HEK293 (cell line): ENCODE measurements around the gene STPG2.

Experiments used
- CTCF ChIA-PET: fragments of 350-600 bp; formaldehyde crosslinking; extraction: SDS; loops from one replicate; lab custom pipeline; 2021; ENCODE audit warnings: antibody characterized with exemption; lab: Yijun Ruan, JAX
- POLR2A ChIA-PET: fragments of 300-600 bp; formaldehyde crosslinking; extraction: SDS; loops from one replicate; lab custom pipeline; 2020; ENCODE audit warnings: antibody characterized with exemption, inconsistent platforms; lab: Yijun Ruan, JAX
- H3K27ac ChIP-seq: fragments of 200-500 bp; sonication (Bioruptor generic); 2 replicates; pipeline ENCODE4 v1.5.1; 2014; ENCODE audit warnings: low read depth, low read length, control low read depth, inconsistent platforms; ENCODE audit errors: extremely low read depth
- H3K36me3 ChIP-seq, 2 experiments: fragments of 200-500 bp in 1 of 2; sonication (Bioruptor generic) in 1 of 2; 1 replicate in 1 of 2; 2 replicates in 1 of 2; pipeline ENCODE4 v1.5.1; 2014 to 2017; ENCODE audit warnings: inconsistent platforms in 2 of 2, low read length in 2 of 2; ENCODE audit not compliant: control insufficient read depth in 2 of 2, insufficient read depth in 1 of 2
- H3K4me1 ChIP-seq: fragments of 200-500 bp; sonication (Bioruptor generic); 2 replicates; pipeline ENCODE4 v1.5.1; 2014; ENCODE audit warnings: mild to moderate bottlenecking, low read length, inconsistent platforms; ENCODE audit not compliant: control insufficient read depth, insufficient read depth
- H3K4me3 ChIP-seq: 2 replicates; pipeline ENCODE4 v1.5.1; 2011; ENCODE audit warnings: low read depth, mild to moderate bottlenecking, control low read depth, low read length, moderate library complexity
- H3K9me3 ChIP-seq: fragments of 200-500 bp; sonication (Bioruptor generic); 2 replicates; pipeline ENCODE4 v1.5.1; 2014; ENCODE audit warnings: low read depth, low read length, inconsistent platforms; ENCODE audit not compliant: control insufficient read depth, insufficient read depth
- GLI2 ChIP-seq: fragments of 450-650 bp; formaldehyde crosslinking; IDR thresholded peaks from 2 replicates; pipeline ENCODE4; 2017; ENCODE audit warnings: missing biosample characterization, missing genetic modification characterization, low read depth, borderline replicate concordance
- KLF16 ChIP-seq: fragments of 450-650 bp; formaldehyde crosslinking; IDR thresholded peaks from 2 replicates; pipeline ENCODE4 v1.5.1; 2017; ENCODE audit warnings: missing biosample characterization, missing genetic modification characterization
- KLF17 ChIP-seq: fragments of 450-650 bp; formaldehyde crosslinking; IDR thresholded peaks from 2 replicates; pipeline ENCODE4 v1.5.1; 2016; ENCODE audit warnings: missing biosample characterization, missing genetic modification characterization
- KLF8 ChIP-seq: fragments of 450-650 bp; formaldehyde crosslinking; IDR thresholded peaks from 2 replicates; pipeline ENCODE4 v1.5.1; 2016; ENCODE audit warnings: missing biosample characterization, missing genetic modification characterization
- PBX3 ChIP-seq: sonication (generic); formaldehyde crosslinking; IDR thresholded peaks from 2 replicates; pipeline ENCODE4 v1.8.1; 2022; ENCODE audit warnings: mild to moderate bottlenecking, moderate library complexity, missing genetic modification reagents
- SALL2 ChIP-seq: fragments of 450-650 bp; formaldehyde crosslinking; IDR thresholded peaks from 2 replicates; pipeline ENCODE4 v1.5.0; 2017; ENCODE audit warnings: missing biosample characterization, mild to moderate bottlenecking, missing genetic modification characterization, borderline replicate concordance
- SCRT1 ChIP-seq: fragments of 450-650 bp; formaldehyde crosslinking; IDR thresholded peaks from 2 replicates; pipeline ENCODE4 v1.5.1; 2016; ENCODE audit warnings: missing biosample characterization, missing genetic modification characterization, borderline replicate concordance
- SCRT2 ChIP-seq: fragments of 450-650 bp; formaldehyde crosslinking; IDR thresholded peaks from 2 replicates; pipeline ENCODE4 v1.5.1; 2016; ENCODE audit warnings: missing biosample characterization, missing genetic modification characterization
- SP2 ChIP-seq: fragments of 450-650 bp; formaldehyde crosslinking; IDR thresholded peaks from 2 replicates; pipeline ENCODE4 v1.5.1; 2016; ENCODE audit warnings: missing biosample characterization, missing genetic modification characterization
- SP3 ChIP-seq: fragments of 450-650 bp; formaldehyde crosslinking; IDR thresholded peaks from 2 replicates; pipeline ENCODE4 v1.5.1; 2016; ENCODE audit warnings: missing biosample characterization, missing genetic modification characterization
- SP7 ChIP-seq: fragments of 450-650 bp; formaldehyde crosslinking; IDR thresholded peaks from 2 replicates; pipeline ENCODE4 v1.5.1; 2016; ENCODE audit warnings: missing biosample characterization, missing genetic modification characterization
- WT1 ChIP-seq: fragments of 450-650 bp; formaldehyde crosslinking; IDR thresholded peaks from 2 replicates; pipeline ENCODE4 v1.5.1; 2016; ENCODE audit warnings: missing biosample characterization, missing genetic modification characterization
- ZBTB21 ChIP-seq: fragments of 450-650 bp; formaldehyde crosslinking; IDR thresholded peaks from 2 replicates; pipeline ENCODE4 v1.5.1; 2017; ENCODE audit warnings: missing biosample characterization, missing genetic modification characterization
- ZBTB48 ChIP-seq: fragments of 450-650 bp; formaldehyde crosslinking; IDR thresholded peaks from 2 replicates; pipeline ENCODE4 v1.5.1; 2016; ENCODE audit warnings: missing biosample characterization, missing genetic modification characterization
- ZBTB8A ChIP-seq: fragments of 450-650 bp; formaldehyde crosslinking; IDR thresholded peaks from 2 replicates; pipeline ENCODE4 v1.5.1; 2016; ENCODE audit warnings: missing biosample characterization, missing genetic modification characterization
- ZNF121 ChIP-seq: fragments of 450-650 bp; formaldehyde crosslinking; IDR thresholded peaks from 2 replicates; pipeline ENCODE4 v1.5.1; 2016; ENCODE audit warnings: missing biosample characterization, missing genetic modification characterization
- ZNF155 ChIP-seq: fragments of 450-650 bp; formaldehyde crosslinking; IDR thresholded peaks from 2 replicates; pipeline ENCODE4 v1.5.1; 2016; ENCODE audit warnings: missing biosample characterization, missing genetic modification characterization
- ZNF157 ChIP-seq: fragments of 450-650 bp; formaldehyde crosslinking; IDR thresholded peaks from 2 replicates; pipeline ENCODE4 v1.5.1; 2016; ENCODE audit warnings: missing biosample characterization, missing genetic modification characterization
- ZNF16 ChIP-seq: fragments of 450-650 bp; formaldehyde crosslinking; IDR thresholded peaks from 2 replicates; pipeline ENCODE4 v1.5.1; 2016; ENCODE audit warnings: low read depth, missing biosample characterization, missing genetic modification characterization
- ZNF169 ChIP-seq: fragments of 450-650 bp; formaldehyde crosslinking; IDR thresholded peaks from 2 replicates; pipeline ENCODE4 v1.5.1; 2016; ENCODE audit warnings: missing biosample characterization, missing genetic modification characterization
- ZNF19 ChIP-seq: fragments of 450-650 bp; formaldehyde crosslinking; IDR thresholded peaks from 2 replicates; pipeline ENCODE4; 2016; ENCODE audit warnings: missing biosample characterization, missing genetic modification characterization, low read depth
- ZNF24 ChIP-seq: fragments of 450-650 bp; formaldehyde crosslinking; IDR thresholded peaks from 2 replicates; pipeline ENCODE4 v1.5.1; 2016; ENCODE audit warnings: missing biosample characterization, missing genetic modification characterization
- ZNF37A ChIP-seq: fragments of 450-650 bp; IDR thresholded peaks from 2 replicates; pipeline ENCODE4 v1.5.1; 2018; ENCODE audit warnings: missing biosample characterization, missing genetic modification characterization
- ZNF501 ChIP-seq: fragments of 450-650 bp; formaldehyde crosslinking; IDR thresholded peaks from 2 replicates; pipeline ENCODE4 v1.5.1; 2016; ENCODE audit warnings: missing biosample characterization, missing genetic modification characterization
- ZNF513 ChIP-seq: fragments of 450-650 bp; IDR thresholded peaks from 2 replicates; pipeline ENCODE4 v1.5.1; 2018; ENCODE audit warnings: missing biosample characterization, missing genetic modification characterization
- ZNF549 ChIP-seq: fragments of 450-650 bp; IDR thresholded peaks from 2 replicates; pipeline ENCODE4 v1.5.1; 2018; ENCODE audit warnings: missing biosample characterization, missing genetic modification characterization, mild to moderate bottlenecking, inconsistent platforms, moderate library complexity
- ZNF629 ChIP-seq: fragments of 450-650 bp; formaldehyde crosslinking; IDR thresholded peaks from 2 replicates; pipeline ENCODE4 v1.5.1; 2017; ENCODE audit warnings: missing biosample characterization, missing genetic modification characterization
- ZNF658 ChIP-seq: fragments of 450-650 bp; formaldehyde crosslinking; IDR thresholded peaks from 2 replicates; pipeline ENCODE4; 2016; ENCODE audit warnings: missing biosample characterization, missing genetic modification characterization
- ZNF747 ChIP-seq: fragments of 450-650 bp; formaldehyde crosslinking; IDR thresholded peaks from 2 replicates; pipeline ENCODE4 v1.5.1; 2016; ENCODE audit warnings: missing biosample characterization, missing genetic modification characterization
- ZNF768 ChIP-seq: fragments of 450-650 bp; formaldehyde crosslinking; IDR thresholded peaks from 2 replicates; pipeline ENCODE4 v1.5.1; 2018; ENCODE audit warnings: missing biosample characterization, mild to moderate bottlenecking, missing genetic modification characterization
- ZNF785 ChIP-seq: fragments of 450-650 bp; formaldehyde crosslinking; IDR thresholded peaks from 2 replicates; pipeline ENCODE4 v1.5.1; 2016; ENCODE audit warnings: missing biosample characterization, missing genetic modification characterization
- ZSCAN23 ChIP-seq: fragments of 450-650 bp; formaldehyde crosslinking; IDR thresholded peaks from 2 replicates; pipeline ENCODE4 v1.5.1; 2016; ENCODE audit warnings: missing biosample characterization, missing genetic modification characterization
- ZSCAN30 ChIP-seq: fragments of 450-650 bp; IDR thresholded peaks from 2 replicates; pipeline ENCODE4 v1.5.1; 2018; ENCODE audit warnings: missing biosample characterization, mild to moderate bottlenecking, missing genetic modification characterization, moderate library complexity

The STPG2 gene

GRCh38 chr4:98179951-98180350 lies 36.7 kb upstream of the STPG2 start:
- Histone ChIP-seq H3K4me1 (no peaks in the 10 kb centered on the region), H3K36me3 (no peaks in the 10 kb centered on the region), H3K27ac (no peak overlapping the region), H3K9me3 (no peaks in the 10 kb centered on the region)
- TF ChIP-seq SCRT1 (tag by site-specific recombination) (no peak), ZNF121 (tag by site-specific recombination) (no peak), ZNF549 (tag by site-specific recombination) (no peak)
- TF ChIP-seq, all 188 proteins: peak for 0
- no peak overlapping the region for H3K4me3 ChIP-seq
- POLR2A ChIA-PET, result no interaction called here
- CTCF ChIA-PET, result no interaction called here

GRCh38 chr4:98176531-98176930 lies 33.3 kb upstream of the STPG2 start:
- no peak overlapping the region for H3K27ac ChIP-seq
- no peak for TF ChIP-seq KLF8 (tag by site-specific recombination)
- TF ChIP-seq ZBTB8A (tag by site-specific recombination), result no peak
- no peak for TF ChIP-seq ZBTB21 (tag by site-specific recombination)
- TF ChIP-seq SP3 (tag by site-specific recombination), result no peak
- TF ChIP-seq ZNF157 (tag by site-specific recombination), result no peak
- no peak for TF ChIP-seq SALL2 (tag by site-specific recombination)
- TF ChIP-seq ZSCAN30 (tag by site-specific recombination), result no peak
- no peak for TF ChIP-seq SCRT2 (tag by site-specific recombination)
- no peak for TF ChIP-seq KLF16 (tag by site-specific recombination)
- TF ChIP-seq ZNF629 (tag by site-specific recombination), result no peak
- TF ChIP-seq ZSCAN23 (tag by site-specific recombination), result no peak
- no peak for TF ChIP-seq WT1 (tag by site-specific recombination)
- TF ChIP-seq ZNF24 (tag by site-specific recombination), result no peak
- no peak for TF ChIP-seq ZNF513 (tag by site-specific recombination)
- no peak for TF ChIP-seq GLI2 (tag by site-specific recombination)
- no peak for TF ChIP-seq ZNF768 (tag by site-specific recombination)
- TF ChIP-seq PBX3 (CRISPR knock-in tag), result no peak
- no peak for TF ChIP-seq ZNF785 (tag by site-specific recombination)
- TF ChIP-seq, all 188 proteins: peak for 0
- POLR2A ChIA-PET, result no interaction called here
- Histone ChIP-seq H3K4me1 (no peaks in the 10 kb centered on the region), H3K9me3 (no peaks in the 10 kb centered on the region), H3K36me3 (no peaks in the 10 kb centered on the region), H3K4me3 (no peak overlapping the region)
- CTCF ChIA-PET, result no interaction called here

- no peak overlapping the region for H3K27ac ChIP-seq
- ChIA-PET POLR2A (no interaction called here), CTCF (no interaction called here)
- H3K4me1 ChIP-seq, result no peaks in the 10 kb centered on the region
- H3K9me3 ChIP-seq, result no peaks in the 10 kb centered on the region
- H3K36me3 ChIP-seq, result no peaks in the 10 kb centered on the region
- H3K4me3 ChIP-seq, result no peak overlapping the region
- TF ChIP-seq ZNF169 (tag by site-specific recombination), result no peak
- no peak for TF ChIP-seq ZBTB48
- no peak for TF ChIP-seq ZNF19 (tag by site-specific recombination)
- TF ChIP-seq ZNF155, result no peak
- TF ChIP-seq ZNF747 (tag by site-specific recombination), result no peak
- no peak for TF ChIP-seq ZNF37A (tag by site-specific recombination)
- TF ChIP-seq ZNF501 (tag by site-specific recombination), result no peak
- TF ChIP-seq ZNF658, result no peak
- no peak for TF ChIP-seq ZNF24 (tag by site-specific recombination)
- no peak for TF ChIP-seq SP2 (tag by site-specific recombination)
- no peak for TF ChIP-seq ZNF16 (tag by site-specific recombination)
- TF ChIP-seq KLF17 (tag by site-specific recombination), result no peak
- no peak for TF ChIP-seq SP7
These were observed 26.8 kb upstream of the STPG2 start for GRCh38 chr4:98170035-98170434.
